GM18505 (cell line): ENCODE results near the gene CPE.

ENCODE experiments used
- ATAC-seq: cut with Tn5 transposase; IDR thresholded peaks from one replicate; pipeline ENCODE4 v1.9.1; 2021; ENCODE audit not compliant: unreplicated experiment
- POLR2A ChIP-seq: IDR thresholded peaks from 4 replicates; pipeline ENCODE4 v1.6.1; 2011; ENCODE audit warnings: borderline replicate concordance; ENCODE audit not compliant: insufficient read depth, insufficient read length; ENCODE audit errors: extremely low read depth

CPE gene

GRCh38 chr4:165380805-165381204, 2.0 kb downstream of the CPE start:
- TF ChIP-seq POLR2A, result no peak
- no peak for ATAC-seq

DNA sequence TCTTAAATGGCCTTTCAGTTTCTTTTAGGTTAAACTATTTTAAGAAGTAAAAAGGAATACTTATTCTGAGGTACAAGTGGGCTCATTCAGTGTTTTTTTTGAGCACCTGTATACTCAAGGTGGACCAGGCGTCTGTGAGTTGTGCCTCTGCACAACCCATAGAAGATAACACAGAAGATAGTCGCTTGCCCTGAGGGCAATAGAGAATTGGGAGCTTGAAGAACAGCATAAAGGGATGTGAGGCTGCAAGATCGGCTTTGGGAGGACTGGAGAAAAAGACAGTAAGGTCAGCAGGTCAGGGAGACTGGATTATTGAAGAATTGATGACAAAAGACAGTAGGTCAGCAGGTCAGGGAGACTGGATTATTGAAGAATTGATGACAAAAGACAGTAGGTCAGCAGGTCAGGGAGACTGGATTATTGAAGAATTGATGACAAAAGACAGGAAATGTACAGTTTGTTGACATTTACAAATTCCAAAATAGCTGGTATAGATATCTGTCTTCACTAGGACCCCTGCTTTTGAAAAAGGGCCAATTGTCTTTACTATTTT, 3.1 kb downstream of the CPE start:
- no peak for ATAC-seq
- no peak for TF ChIP-seq POLR2A

DNA sequence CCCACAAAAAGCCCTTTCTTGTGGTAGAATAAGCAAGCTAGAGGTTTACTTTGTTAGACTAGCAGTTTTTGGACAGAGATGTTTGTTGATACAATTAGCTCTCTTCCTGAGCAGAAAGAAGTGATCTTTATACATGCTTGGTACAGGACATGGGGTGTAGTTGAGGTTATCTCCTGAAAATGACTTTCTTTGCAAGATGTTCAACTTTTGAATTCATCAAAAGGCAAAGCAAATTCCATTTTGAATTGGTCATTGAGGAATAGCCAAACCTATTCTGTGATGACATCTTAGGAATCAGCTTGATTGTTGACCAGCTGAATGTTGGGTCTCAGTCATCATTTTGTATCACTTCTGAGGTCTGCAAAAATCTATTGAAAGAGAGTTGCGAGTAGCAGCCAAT, 3.8 kb downstream of the CPE start:
- ATAC-seq, result no peak
- no peak for TF ChIP-seq POLR2A

GRCh38 chr4:165383591-165384073, 4.8 kb downstream of the CPE start:
- TF ChIP-seq POLR2A, result no peak

GRCh38 chr4:165384186-165384585, 5.4 kb downstream of the CPE start:
- no peak for TF ChIP-seq POLR2A
- ATAC-seq, result no peak

More at GRCh38 chr4:165383591-165384073, 4.8 kb downstream of the CPE start:
- ATAC-seq, result no peak

DNA sequence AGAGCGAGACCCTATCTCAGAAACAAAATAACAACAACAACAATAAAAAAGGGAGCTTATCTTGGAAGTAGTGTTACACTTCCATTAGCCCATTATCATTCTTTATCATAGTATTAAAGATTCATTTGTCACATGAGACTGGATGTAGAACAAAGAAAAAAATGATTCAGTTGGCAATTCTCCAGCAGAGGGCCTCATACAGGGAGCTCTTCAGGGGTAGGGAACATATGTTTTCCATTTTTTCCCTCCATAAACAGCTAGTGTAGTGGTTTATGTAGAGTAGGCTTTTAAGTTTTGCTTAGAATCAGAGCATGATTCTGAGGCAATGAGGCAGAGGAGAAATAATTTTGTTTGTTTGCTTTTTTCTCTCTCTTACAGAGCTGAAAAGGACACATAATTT, 5.8 kb downstream of the CPE start:
- no peak for TF ChIP-seq POLR2A
- no peak for ATAC-seq

DNA sequence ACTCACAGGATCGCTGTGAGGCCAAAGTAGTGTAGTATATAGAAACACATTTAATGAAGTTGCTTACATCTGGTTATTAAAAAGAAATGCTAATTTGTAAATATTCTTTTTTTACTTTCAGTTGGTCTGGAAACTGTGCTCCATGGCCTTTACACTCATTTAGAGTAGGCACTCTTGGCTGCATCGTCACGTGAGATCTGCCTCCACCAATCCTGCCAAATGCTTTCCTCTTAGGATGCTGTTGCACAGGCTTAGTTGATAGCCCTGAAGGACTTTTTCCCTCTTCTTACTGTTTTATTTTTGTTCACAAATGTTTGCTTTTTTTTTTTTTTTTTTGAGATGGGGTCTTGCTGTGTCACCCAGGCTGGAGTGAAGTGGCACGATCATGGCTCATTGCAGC, 6.3 kb downstream of the CPE start:
- TF ChIP-seq POLR2A, result no peak
- no peak for ATAC-seq

GRCh38 chr4:165386328-165386727, 7.5 kb downstream of the CPE start:
- ATAC-seq, result no peak
- TF ChIP-seq POLR2A, result no peak

GRCh38 chr4:165388756-165389155, 9.9 kb downstream of the CPE start:
- ATAC-seq, result no peak
- TF ChIP-seq POLR2A, result no peak

DNA sequence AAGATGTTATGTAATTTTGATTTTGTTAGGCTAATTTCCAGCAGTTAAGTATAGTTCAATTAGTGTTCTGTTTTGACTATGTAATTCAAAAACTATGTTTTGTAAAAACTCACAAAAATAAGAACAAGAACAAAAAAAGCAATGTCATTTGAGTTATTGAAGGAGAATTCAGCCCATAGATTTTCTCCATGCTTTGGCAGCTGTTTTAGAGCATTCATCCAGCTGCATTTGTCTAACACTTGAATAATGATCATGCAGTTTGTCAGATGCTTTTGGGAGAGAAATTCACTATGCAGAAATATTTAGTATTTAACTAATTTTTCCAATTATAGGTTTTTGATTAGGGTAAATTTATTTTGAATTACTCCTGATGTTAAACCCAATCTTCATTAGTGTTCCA, 14.2 kb downstream of the CPE start:
- no peak for ATAC-seq
- TF ChIP-seq POLR2A, result no peak

DNA sequence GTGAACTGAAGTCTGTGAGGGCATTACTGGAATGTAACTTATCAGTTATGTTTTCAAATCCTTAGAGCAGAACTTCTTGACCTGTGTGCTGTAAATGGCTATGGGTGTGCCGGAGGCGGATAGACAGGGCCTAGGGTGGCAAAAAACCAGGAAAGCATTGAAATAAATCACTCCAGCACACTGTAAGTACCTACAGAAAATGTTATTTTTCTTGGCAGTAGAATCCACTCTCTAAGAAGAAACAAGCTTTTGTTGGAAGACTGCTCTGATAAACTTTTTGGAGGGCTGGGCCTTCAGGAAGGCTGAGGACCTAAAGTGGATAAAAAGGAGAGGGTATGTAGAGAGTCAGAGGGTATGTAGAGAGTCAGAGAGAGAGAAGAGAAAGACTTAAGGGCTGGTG, 14.9 kb downstream of the CPE start:
- no peak for ATAC-seq

DNA sequence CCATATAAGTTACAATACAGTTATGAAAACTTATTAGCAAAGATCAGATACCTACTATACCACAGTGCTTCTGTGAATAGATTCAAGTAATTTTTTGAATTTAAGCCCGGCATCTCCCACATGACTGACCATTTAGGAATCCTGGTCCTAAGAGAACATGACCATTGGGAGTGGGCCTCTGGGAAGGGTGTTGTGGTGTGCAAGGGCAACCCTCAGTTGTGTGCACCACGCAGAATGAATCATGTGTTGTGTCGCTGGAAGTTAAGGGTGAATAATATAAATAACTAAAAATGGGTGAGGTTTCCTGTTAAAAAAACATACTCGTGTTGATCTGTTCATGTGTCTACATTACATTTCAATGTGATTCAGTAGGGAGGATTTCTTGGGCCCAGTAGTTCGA, 15.5 kb downstream of the CPE start:
- no peak for ATAC-seq
- no peak for TF ChIP-seq POLR2A

More for the DNA sequence above, 14.9 kb downstream of the CPE start:
- no peak for TF ChIP-seq POLR2A

DNA sequence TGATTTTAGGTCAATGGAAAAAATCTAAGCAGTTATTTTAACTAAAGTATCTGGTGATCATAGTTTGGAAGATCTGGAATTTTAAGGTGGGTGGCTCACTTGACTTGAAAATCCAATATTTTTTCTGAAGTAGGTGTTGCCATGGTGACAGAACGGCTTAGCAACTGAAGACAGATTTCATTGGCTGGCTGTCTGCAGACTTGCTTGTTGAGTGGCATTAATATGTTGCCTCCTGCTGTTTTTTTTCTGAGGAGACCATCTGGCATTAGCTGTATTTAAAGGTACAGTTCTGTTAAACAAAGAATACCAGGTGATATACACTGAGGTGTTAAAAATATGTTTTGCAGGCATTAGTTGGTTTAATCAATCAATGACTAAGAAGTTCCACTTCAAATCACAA, 19.8 kb downstream of the CPE start:
- TF ChIP-seq POLR2A, result no peak
- peak; percentile 56 for ATAC-seq

GRCh38 chr4:165402375-165402774, 23.6 kb downstream of the CPE start:
- ATAC-seq, result no peak
- TF ChIP-seq POLR2A, result no peak

- no peak for ATAC-seq
These were observed 24.2 kb downstream of the CPE start for GRCh38 chr4:165403048-165403447.

More at GRCh38 chr4:165403048-165403447, 24.2 kb downstream of the CPE start:
- TF ChIP-seq POLR2A, result no peak
